ENCODE data around the gene SPSB2.
"Not testable (repeated sequence)": the region's sequence is repeated elsewhere in the genome, so short reads cannot be mapped to it uniquely, and the experiment has no call there.

Gene SPSB2

GRCh38 chr12:6904280-6905276, 31.5 kb upstream of the SPSB2 start, which contains the start of gene LRRC23:
Gene LRRC23 (plus strand): TSS chr12:6904822. CDS start chr12:6905634, 812 bp downstream.
- H3K4me3 ChIP-seq (ENCODE audit: low read depth, low read length): peak within 1 kb of the TSS; percentile 80
- peak; percentile 81 for DNase-seq (ENCODE audit: low read depth)

GRCh38 chr12:6903722-6904121, 30.6 kb upstream of the SPSB2 start:
- no peak for DNase-seq (ENCODE audit: low read depth)
- no peak overlapping the region for H3K4me3 ChIP-seq (ENCODE audit: low read depth, low read length)

GRCh38 chr12:6902448-6902847, 29.3 kb upstream of the SPSB2 start:
- no peak for DNase-seq (ENCODE audit: low read depth)
- H3K4me3 ChIP-seq (ENCODE audit: low read depth, low read length): no peak overlapping the region

- DNase-seq (ENCODE audit: low read depth): no peak
- no peak overlapping the region for H3K4me3 ChIP-seq (ENCODE audit: low read depth, low read length)
These were observed 26.9 kb upstream of the SPSB2 start for GRCh38 chr12:6899837-6900519.

GRCh38 chr12:6899427-6899826, 26.3 kb upstream of the SPSB2 start:
- DNase-seq (ENCODE audit: low read depth): no peak
- H3K4me3 ChIP-seq (ENCODE audit: low read depth, low read length): no peak overlapping the region

- no peak overlapping the region for H3K4me3 ChIP-seq (ENCODE audit: low read depth, low read length)
- no peak for DNase-seq (ENCODE audit: low read depth)
These were observed 23.8 kb upstream of the SPSB2 start for GRCh38 chr12:6896846-6897435.

GRCh38 chr12:6894321-6894720, 21.2 kb upstream of the SPSB2 start:
- DNase-seq (ENCODE audit: low read depth): no peak
- no peak overlapping the region for H3K4me3 ChIP-seq (ENCODE audit: low read depth, low read length)

GRCh38 chr12:6892683-6893082, 19.6 kb upstream of the SPSB2 start:
- H3K4me3 ChIP-seq (ENCODE audit: low read depth, low read length); DNase-seq (ENCODE audit: low read depth): not testable (repeated sequence)

- peak overlapping the region; percentile 55 for H3K4me3 ChIP-seq (ENCODE audit: low read depth, low read length)
- DNase-seq (ENCODE audit: low read depth): no peak
These were observed 18.5 kb upstream of the SPSB2 start for GRCh38 chr12:6891646-6892001.

- peak overlapping the region; percentile 55 for H3K4me3 ChIP-seq (ENCODE audit: low read depth, low read length)
- peak; percentile 87 for DNase-seq (ENCODE audit: low read depth)
These were observed 17.9 kb upstream of the SPSB2 start for GRCh38 chr12:6890789-6891645.

- not testable (repeated sequence) for H3K4me3 ChIP-seq (ENCODE audit: low read depth, low read length); DNase-seq (ENCODE audit: low read depth)
These were observed 16.9 kb upstream of the SPSB2 start for GRCh38 chr12:6889775-6890573.

- not testable (repeated sequence) for DNase-seq (ENCODE audit: low read depth); H3K4me3 ChIP-seq (ENCODE audit: low read depth, low read length)
These were observed 15.7 kb upstream of the SPSB2 start for GRCh38 chr12:6888794-6889193.

GRCh38 chr12:6888360-6888759, 15.3 kb upstream of the SPSB2 start:
- no peak overlapping the region for H3K4me3 ChIP-seq (ENCODE audit: low read depth, low read length)
- DNase-seq (ENCODE audit: low read depth): no peak

GRCh38 chr12:6887460-6887859, 14.4 kb upstream of the SPSB2 start:
- H3K4me3 ChIP-seq (ENCODE audit: low read depth, low read length): no peak overlapping the region
- no peak for DNase-seq (ENCODE audit: low read depth)

GRCh38 chr12:6886206-6886999, 13.3 kb upstream of the SPSB2 start:
- DNase-seq (ENCODE audit: low read depth); H3K4me3 ChIP-seq (ENCODE audit: low read depth, low read length): not testable (repeated sequence)

GRCh38 chr12:6884539-6884938, 11.4 kb upstream of the SPSB2 start:
- no peak overlapping the region for H3K4me3 ChIP-seq (ENCODE audit: low read depth, low read length)
- DNase-seq (ENCODE audit: low read depth): no peak

GRCh38 chr12:6883683-6884082, 10.6 kb upstream of the SPSB2 start:
- DNase-seq (ENCODE audit: low read depth): no peak
- H3K4me3 ChIP-seq (ENCODE audit: low read depth, low read length): no peak overlapping the region

- DNase-seq (ENCODE audit: low read depth): no peak
- H3K4me3 ChIP-seq (ENCODE audit: low read depth, low read length): no peak overlapping the region
These were observed 10.1 kb upstream of the SPSB2 start for GRCh38 chr12:6883252-6883651.

All from skeletal muscle cell (primary cell).